GM12878 (cell line): Measurements from ENCODE around the gene PSAT1. TPM values are rescaled to one million over a fixed set of nuclear protein-coding genes. Genes with fewer than 3 reads are reported as not detected.

ENCODE experiments used
- ATAC-seq: fragments of 200-7000 bp; cut with Tn5 transposase; 3 replicates; pipeline ENCODE4 v1.9.1; 2020; ENCODE audit warnings: mild to moderate bottlenecking, moderate library complexity
- BruUV-seq: library from RNA; stranded (reverse); fragments of 400-500 nt; replicated peaks from 2 replicates; lab custom pipeline; 2021; lab: Mats Ljungman, UMichigan
- CTCF ChIA-PET: fragments of 300-600 bp; sonication (Branson Sonifier 250); formaldehyde crosslinking; extraction: SDS; loops from one replicate; lab custom pipeline; 2021; ENCODE audit warnings: inconsistent platforms; lab: Yijun Ruan, JAX
- POLR2A ChIA-PET: fragments of 350-600 bp; formaldehyde crosslinking; extraction: SDS; loops from one replicate; lab custom pipeline; 2021; ENCODE audit warnings: inconsistent platforms; lab: Charles Lee
- RAD21 ChIA-PET: fragments of 300-600 bp; sonication (Branson Sonifier 250); formaldehyde crosslinking; loops from one replicate; lab custom pipeline; 2023; ENCODE audit warnings: antibody characterized with exemption; ENCODE audit not compliant: unreplicated experiment; lab: Charles Lee
- SMC1A ChIA-PET: fragments of 300-600 bp; sonication (Branson Sonifier 250); formaldehyde crosslinking; loops from one replicate; lab custom pipeline; 2023; ENCODE audit not compliant: unreplicated experiment, uncharacterized antibody; lab: Charles Lee
- DNase-seq: peaks from one replicate; pipeline ENCODE4 v3.0.0-alpha.2; 2011; ENCODE audit warnings: low read depth, low spot score
- FAIRE-seq: peaks from 3 replicates; lab custom pipeline; 2011; peaks lifted over from hg19 to GRCh38; lab: Jason Lieb, UNC
- H2AFZ ChIP-seq: 2 replicates; pipeline ENCODE4 v1.6.0; 2011; ENCODE audit warnings: low read depth, low read length, control low read depth; ENCODE audit not compliant: control insufficient read depth
- H3K27ac ChIP-seq: 2 replicates; pipeline ENCODE4 v1.5.1; 2011; ENCODE audit warnings: control low read depth; ENCODE audit not compliant: control insufficient read depth, insufficient read depth
- H3K27me3 ChIP-seq, 2 experiments: replicated peaks in 1 of 2; 2 replicates each; pipeline versions ENCODE4 v1.6.0 to v1.6.1; 2011; ENCODE audit warnings: low read length in 1 of 2; ENCODE audit not compliant: control insufficient read depth in 2 of 2, insufficient read depth in 2 of 2
- H3K36me3 ChIP-seq, 2 experiments: 2 replicates each; pipeline ENCODE4 v1.5.1; 2011; ENCODE audit warnings: low read length in 1 of 2; ENCODE audit not compliant: control insufficient read depth in 2 of 2, insufficient read depth in 2 of 2
- H3K4me1 ChIP-seq: 2 replicates; pipeline ENCODE4 v1.6.1; 2011; ENCODE audit warnings: mild to moderate bottlenecking, low read length, moderate library complexity, mixed read lengths; ENCODE audit not compliant: control insufficient read depth, insufficient read depth
- H3K4me2 ChIP-seq: 2 replicates; pipeline ENCODE4 v1.6.0; 2011; ENCODE audit warnings: control low read depth; ENCODE audit not compliant: control insufficient read depth, insufficient read depth
- H3K4me3 ChIP-seq: fragments of 200-600 bp; sonication (generic); 2 replicates; pipeline ENCODE4 v1.5.1; 2016
- H3K79me2 ChIP-seq: 2 replicates; pipeline ENCODE4 v1.6.0; 2011; ENCODE audit warnings: low read length; ENCODE audit not compliant: control insufficient read depth, insufficient read depth
- H3K9ac ChIP-seq: 2 replicates; pipeline ENCODE4 v1.8.0; 2011; ENCODE audit warnings: low read length, control low read depth, mixed read lengths; ENCODE audit not compliant: control insufficient read depth, insufficient read depth
- H3K9me3 ChIP-seq: replicated peaks from 3 replicates; pipeline ENCODE4 v1.5.1; 2011; ENCODE audit warnings: mild to moderate bottlenecking, low read length; ENCODE audit not compliant: control insufficient read depth, insufficient read depth
- H4K20me1 ChIP-seq: 2 replicates; pipeline ENCODE4 v1.6.0; 2011; ENCODE audit not compliant: control insufficient read depth, insufficient read depth
- ASH2L ChIP-seq: fragments of 300-600, 200-600 bp; sonication (generic); IDR thresholded peaks from 2 replicates; pipeline ENCODE4 v1.6.1; 2017; ENCODE audit warnings: low read depth, mild to moderate bottlenecking, borderline replicate concordance
- CHD1 ChIP-seq: IDR thresholded peaks from 2 replicates; pipeline ENCODE4 v1.6.1; 2012; ENCODE audit warnings: low read depth, low read length, improper control_type of control experiment
- IKZF1 ChIP-seq: fragments of 450-650 bp; conservative IDR thresholded peaks from 2 replicates; pipeline ENCODE4 v1.6.1; 2017; ENCODE audit warnings: antibody characterized with exemption, mild to moderate bottlenecking
- POLR2AphosphoS2 ChIP-seq: IDR thresholded peaks from 2 replicates; pipeline ENCODE4 v1.6.1; 2011; ENCODE audit warnings: low read depth, mild to moderate bottlenecking, low read length, improper control_type of control experiment, moderate library complexity
- SMARCA5 ChIP-seq: fragments of 450-650 bp; IDR thresholded peaks from 2 replicates; pipeline ENCODE4 v1.6.1; 2017; ENCODE audit warnings: mild to moderate bottlenecking
- SMC3 ChIP-seq: IDR thresholded peaks from 2 replicates; pipeline ENCODE4 v1.6.1; 2011; ENCODE audit warnings: low read length, improper control_type of control experiment, borderline replicate concordance
- SREBF1 ChIP-seq: IDR thresholded peaks from 2 replicates; pipeline ENCODE4 v1.6.1; 2012; ENCODE audit warnings: mild to moderate bottlenecking, low read length
- TCF7 ChIP-seq: IDR thresholded peaks from 2 replicates; pipeline ENCODE4 v1.6.1; 2014; ENCODE audit warnings: antibody characterized with exemption, borderline replicate concordance
- WGBS: methylation state at CpG from one replicate; pipeline ENCODE4 v1.1.6; 2016; ENCODE audit warnings: low lambda C conversion rate; ENCODE audit not compliant: insufficient replicate concordance, insufficient coverage; ENCODE audit errors: missing lambda C conversion rate; 5-methylcytosine and 5-hydroxymethylcytosine counted together
- in situ Hi-C: fragments of 300-500 bp; cut with MboI; formaldehyde crosslinking; loops from 9 replicates; pipeline ENCODE4 v1.14.3; 2018; ENCODE audit warnings: mixed read lengths
- intact Hi-C: fragments of 100-400 bp; cut with micrococcal nuclease; formaldehyde crosslinking; loops from one replicate; pipeline ENCODE4 v1.14.2; 2022; ENCODE audit not compliant: unreplicated experiment
- polyA plus RNA-seq, 11 experiments: library from polyadenylated mRNA; depleted of rRNA in 4 of 11; unstranded in 6 of 11; stranded (reverse) in 5 of 11; fragments of >200 nt; fragmentation: Nextera tagmentation in 4 of 11; fragmentation: Illumina TruSeq in 1 of 11; extraction: Ambion mirVana in 4 of 11; extraction: Trizol in 1 of 11; gene quantifications; 1 replicate in 1 of 11; 2 replicates in 10 of 11; pipeline versions ENCODE4 v1.2.1 to v1.2.3, GENCODE V29; 2011 to 2016; ENCODE audit warnings: inconsistent platforms in 2 of 11, missing spikeins in 2 of 11, low read depth in 1 of 11
- total RNA-seq, 4 experiments: library from RNA; depleted of rRNA in 3 of 4; stranded (reverse); fragments of >200 nt in 3 of 4; fragmentation: Illumina TruSeq in 1 of 4; extraction: Trizol in 1 of 4; gene quantifications; 2 replicates each; pipeline versions ENCODE4 v1.2.1 to v1.2.3, GENCODE V29; 2013 to 2021
- TF ChIP-seq, protein P1 (sequence below): fragments of 450-650 bp; conservative IDR thresholded peaks from 2 replicates; pipeline ENCODE4 v1.6.1; 2017; ENCODE audit warnings: mild to moderate bottlenecking, moderate library complexity
- TF ChIP-seq, protein P2 (sequence below): fragments of 450-650 bp; IDR thresholded peaks from 2 replicates; pipeline ENCODE4 v1.6.1; 2017; ENCODE audit warnings: mild to moderate bottlenecking, moderate library complexity
- TF ChIP-seq, protein P3 (sequence below): IDR thresholded peaks from 2 replicates; pipeline ENCODE4 v1.6.1; 2011; ENCODE audit warnings: borderline replicate concordance, low read depth, mild to moderate bottlenecking, moderate library complexity, low read length; ENCODE audit not compliant: insufficient read depth, poor library complexity, severe bottlenecking

Gene PSAT1
- total and polyA plus RNA-seq, 10 of the 15 experiments (the other 5 are each of a cell fraction or from before 2014, with no cell fraction given) = 35.1 to 126 (median 51.9) TPM

DNA sequence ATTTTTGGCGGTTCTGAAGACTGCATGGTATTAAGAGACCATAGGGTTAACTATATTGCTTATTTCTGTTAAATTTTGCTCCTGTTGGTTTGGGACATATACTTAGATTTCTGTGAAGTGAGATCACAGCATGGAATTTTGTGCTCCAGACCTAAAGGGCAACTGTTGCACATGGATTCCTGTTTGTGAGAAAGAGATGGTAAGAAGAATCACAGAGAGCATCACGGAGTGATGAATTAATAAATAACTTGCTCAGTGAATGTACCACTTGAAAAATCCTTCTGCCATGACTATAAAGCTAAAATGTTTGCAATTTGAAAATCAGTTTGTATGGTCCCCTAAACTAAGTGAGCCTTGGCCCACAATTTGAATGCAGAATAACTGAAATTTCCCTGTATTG, 4.5 kb downstream of the PSAT1 start (continued):
- no peak for TF ChIP-seq IKZF1
- TF ChIP-seq ASH2L = no peak
- TF ChIP-seq POLR2AphosphoS2 = no peak
- TF ChIP-seq SMC3 = no peak

DNA sequence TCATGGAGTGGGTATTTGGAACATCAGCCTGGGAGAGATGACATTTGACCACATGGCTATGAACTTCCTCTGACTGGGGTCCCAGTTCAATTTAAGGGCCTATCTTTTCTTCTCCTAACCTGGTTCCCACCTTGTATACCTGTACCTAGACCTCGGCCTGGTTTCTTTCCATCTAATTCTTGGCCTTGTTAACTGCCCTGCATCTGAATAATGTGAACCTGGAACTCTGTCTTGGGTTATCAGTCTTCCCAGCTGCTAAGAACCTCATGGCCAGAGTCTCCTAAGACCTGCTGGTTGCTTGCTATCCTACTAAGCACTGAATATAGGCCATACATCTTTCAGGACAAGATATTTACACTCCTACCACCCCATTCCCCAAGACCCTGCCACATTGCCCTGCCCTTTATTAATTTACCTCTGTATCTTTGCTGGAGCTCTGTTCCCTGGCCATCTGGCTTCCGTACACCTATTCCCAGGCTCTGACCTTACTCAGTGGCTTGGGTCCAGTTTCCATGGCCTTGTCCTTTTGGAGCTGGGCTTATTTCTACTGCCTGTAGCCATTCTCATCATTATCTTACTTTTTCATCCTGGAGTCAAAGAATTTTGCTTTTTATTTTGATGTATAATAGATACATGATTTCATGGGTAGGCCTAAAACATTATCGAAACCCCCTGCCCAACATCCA, 6.6 kb downstream of the PSAT1 start:
- FAIRE-seq = no peak
- in situ Hi-C loops = no loop called here
- 91% methylated on average over 3 of the region's 3 CpGs for WGBS
- Histone ChIP-seq H3K79me2 (peaks cover under 1% of the 10 kb centered on the region), H3K4me3 (no peak overlapping the region), H3K27ac (no peak overlapping the region), H3K9ac (no peak overlapping the region), H3K4me2 (no peak overlapping the region), H3K27me3 (no peaks in the 10 kb centered on the region), H4K20me1 (no peaks in the 10 kb centered on the region), H2AFZ (no peak overlapping the region), H3K36me3 (peaks cover 3 to 5% of the 10 kb centered on the region in 2 experiments; a peak in 3 of 4 replicates), H3K9me3 (no peaks in the 10 kb centered on the region), H3K4me1 (no peaks in the 10 kb centered on the region)
- DNase-seq = no peak
- no TSS peak for BruUV-seq
- ATAC-seq = no peak
- RAD21 ChIA-PET = no interaction called here
- POLR2A ChIA-PET = interaction anchor here (0.7 kb wide), 1 partner anchor 24 kb away, joined by 3 read pairs; no protein-coding TSS in a partner anchor
- SMC1A ChIA-PET = no interaction called here
- TF ChIP-seq SREBF1 = no peak
- TF ChIP-seq, protein P1, sequence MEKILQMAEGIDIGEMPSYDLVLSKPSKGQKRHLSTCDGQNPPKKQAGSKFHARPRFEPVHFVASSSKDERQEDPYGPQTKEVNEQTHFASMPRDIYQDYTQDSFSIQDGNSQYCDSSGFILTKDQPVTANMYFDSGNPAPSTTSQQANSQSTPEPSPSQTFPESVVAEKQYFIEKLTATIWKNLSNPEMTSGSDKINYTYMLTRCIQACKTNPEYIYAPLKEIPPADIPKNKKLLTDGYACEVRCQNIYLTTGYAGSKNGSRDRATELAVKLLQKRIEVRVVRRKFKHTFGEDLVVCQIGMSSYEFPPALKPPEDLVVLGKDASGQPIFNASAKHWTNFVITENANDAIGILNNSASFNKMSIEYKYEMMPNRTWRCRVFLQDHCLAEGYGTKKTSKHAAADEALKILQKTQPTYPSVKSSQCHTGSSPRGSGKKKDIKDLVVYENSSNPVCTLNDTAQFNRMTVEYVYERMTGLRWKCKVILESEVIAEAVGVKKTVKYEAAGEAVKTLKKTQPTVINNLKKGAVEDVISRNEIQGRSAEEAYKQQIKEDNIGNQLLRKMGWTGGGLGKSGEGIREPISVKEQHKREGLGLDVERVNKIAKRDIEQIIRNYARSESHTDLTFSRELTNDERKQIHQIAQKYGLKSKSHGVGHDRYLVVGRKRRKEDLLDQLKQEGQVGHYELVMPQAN = no peak
- no peak for TF ChIP-seq SMARCA5
- TF ChIP-seq CHD1 = no peak
- no peak for TF ChIP-seq ASH2L
- TF ChIP-seq TCF7 = no peak
- TF ChIP-seq, protein P2, sequence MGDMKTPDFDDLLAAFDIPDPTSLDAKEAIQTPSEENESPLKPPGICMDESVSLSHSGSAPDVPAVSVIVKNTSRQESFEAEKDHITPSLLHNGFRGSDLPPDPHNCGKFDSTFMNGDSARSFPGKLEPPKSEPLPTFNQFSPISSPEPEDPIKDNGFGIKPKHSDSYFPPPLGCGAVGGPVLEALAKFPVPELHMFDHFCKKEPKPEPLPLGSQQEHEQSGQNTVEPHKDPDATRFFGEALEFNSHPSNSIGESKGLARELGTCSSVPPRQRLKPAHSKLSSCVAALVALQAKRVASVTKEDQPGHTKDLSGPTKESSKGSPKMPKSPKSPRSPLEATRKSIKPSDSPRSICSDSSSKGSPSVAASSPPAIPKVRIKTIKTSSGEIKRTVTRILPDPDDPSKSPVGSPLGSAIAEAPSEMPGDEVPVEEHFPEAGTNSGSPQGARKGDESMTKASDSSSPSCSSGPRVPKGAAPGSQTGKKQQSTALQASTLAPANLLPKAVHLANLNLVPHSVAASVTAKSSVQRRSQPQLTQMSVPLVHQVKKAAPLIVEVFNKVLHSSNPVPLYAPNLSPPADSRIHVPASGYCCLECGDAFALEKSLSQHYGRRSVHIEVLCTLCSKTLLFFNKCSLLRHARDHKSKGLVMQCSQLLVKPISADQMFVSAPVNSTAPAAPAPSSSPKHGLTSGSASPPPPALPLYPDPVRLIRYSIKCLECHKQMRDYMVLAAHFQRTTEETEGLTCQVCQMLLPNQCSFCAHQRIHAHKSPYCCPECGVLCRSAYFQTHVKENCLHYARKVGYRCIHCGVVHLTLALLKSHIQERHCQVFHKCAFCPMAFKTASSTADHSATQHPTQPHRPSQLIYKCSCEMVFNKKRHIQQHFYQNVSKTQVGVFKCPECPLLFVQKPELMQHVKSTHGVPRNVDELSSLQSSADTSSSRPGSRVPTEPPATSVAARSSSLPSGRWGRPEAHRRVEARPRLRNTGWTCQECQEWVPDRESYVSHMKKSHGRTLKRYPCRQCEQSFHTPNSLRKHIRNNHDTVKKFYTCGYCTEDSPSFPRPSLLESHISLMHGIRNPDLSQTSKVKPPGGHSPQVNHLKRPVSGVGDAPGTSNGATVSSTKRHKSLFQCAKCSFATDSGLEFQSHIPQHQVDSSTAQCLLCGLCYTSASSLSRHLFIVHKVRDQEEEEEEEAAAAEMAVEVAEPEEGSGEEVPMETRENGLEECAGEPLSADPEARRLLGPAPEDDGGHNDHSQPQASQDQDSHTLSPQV = no peak
- TF ChIP-seq, protein P3, sequence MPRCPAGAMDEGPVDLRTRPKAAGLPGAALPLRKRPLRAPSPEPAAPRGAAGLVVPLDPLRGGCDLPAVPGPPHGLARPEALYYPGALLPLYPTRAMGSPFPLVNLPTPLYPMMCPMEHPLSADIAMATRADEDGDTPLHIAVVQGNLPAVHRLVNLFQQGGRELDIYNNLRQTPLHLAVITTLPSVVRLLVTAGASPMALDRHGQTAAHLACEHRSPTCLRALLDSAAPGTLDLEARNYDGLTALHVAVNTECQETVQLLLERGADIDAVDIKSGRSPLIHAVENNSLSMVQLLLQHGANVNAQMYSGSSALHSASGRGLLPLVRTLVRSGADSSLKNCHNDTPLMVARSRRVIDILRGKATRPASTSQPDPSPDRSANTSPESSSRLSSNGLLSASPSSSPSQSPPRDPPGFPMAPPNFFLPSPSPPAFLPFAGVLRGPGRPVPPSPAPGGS = no peak
- intact Hi-C loops = no loop called here
- CTCF ChIA-PET = interaction anchor here (0.5 to 0.9 kb wide), 2 partner anchors 11 to 25 kb away, joined by 3 to 4 read pairs; no protein-coding TSS in a partner anchor
